Adrenal gland (tissue), 12 donors: ENCODE measurements around the gene GPI. TPM values are rescaled to one million over a fixed set of nuclear protein-coding genes. Genes with fewer than 3 reads are reported as not detected.

Experiments used
- DNase-seq, 7 donors: peaks; one replicate each; pipeline ENCODE4 v3.0.0-alpha.2; 2019 to 2020
- H3K27ac ChIP-seq, 5 donors: fragments of 200-600 bp; sonication (generic) in 4 of 5; 1 replicate in 3 of 5; 2 replicates in 2 of 5; pipeline versions ENCODE4 v1.5.1 to v1.8.0; 2016 to 2020; ENCODE audit warnings: mild to moderate bottlenecking in 1 of 5
- H3K27me3 ChIP-seq: fragments of 200-600 bp; 2 replicates; pipeline ENCODE4 v1.8.0; 2021
- H3K36me3 ChIP-seq, 2 donors: fragments of 200-600 bp; replicated peaks in 1 of 2; 1 replicate in 1 of 2; 2 replicates in 1 of 2; pipeline versions ENCODE4 v1.5.1 to v1.8.0; 2018 to 2022
- H3K4me1 ChIP-seq, 2 donors: fragments of 200-600 bp; replicated peaks in 1 of 2; 1 replicate in 1 of 2; 2 replicates in 1 of 2; pipeline versions ENCODE4 v1.5.1 to v1.8.0; 2018 to 2021
- H3K4me3 ChIP-seq, 4 donors: fragments of 200-600 bp; sonication (generic) in 3 of 4; one replicate each; pipeline ENCODE4 v1.5.1; 2016 to 2018
- H3K9me3 ChIP-seq, 3 donors: fragments of 200-600 bp; sonication (generic) in 1 of 3; replicated peaks in 1 of 3; 1 replicate in 2 of 3; 2 replicates in 1 of 3; pipeline versions ENCODE4 v1.5.1 to v1.8.0; 2016 to 2021
- POLR2A ChIP-seq, 2 donors: fragments of 450-650 bp; IDR thresholded peaks; one replicate each; pipeline ENCODE4 v1.6.1; 2017; ENCODE audit warnings: antibody characterized with exemption in 2 of 2, mild to moderate bottlenecking in 2 of 2, moderate library complexity in 1 of 2
- WGBS, 4 donors: extraction: QIAGEN DNeasy Blood & Tissue Kit in 2 of 4; methylation state at CpG; one replicate each; pipeline versions ENCODE4 v1.1.5 to v1.1.7; 2013 to 2017; 5-methylcytosine and 5-hydroxymethylcytosine counted together
- intact Hi-C, 2 donors: fragments of 100-400 bp; cut with DNase I; formaldehyde crosslinking; loops; one replicate each; pipeline versions ENCODE4 v1.14.1 to v1.15.0; 2022 to 2023
- polyA plus RNA-seq, 3 donors: library from polyadenylated mRNA; stranded (reverse); fragments of 200-250 nt in 2 of 3; fragments of 350-450 nt in 1 of 3; fragmentation: Illumina TruSeq in 1 of 3; extraction: RNeasy Lipid Tissue Mini Kit (QIAGEN cat#74804) in 1 of 3; gene quantifications; one replicate each; pipeline ENCODE4 v1.2.3, GENCODE V29; 2013 to 2014
- total RNA-seq, 9 donors: library from RNA; depleted of rRNA in 4 of 9; stranded (reverse); fragments of >200 nt in 4 of 9; fragments of 120-200 nt in 1 of 9; fragmentation: NEBNext Ultra II Directional in 1 of 9; extraction: Animal tissue kit (Norgen Biotek cat#: 25700) in 1 of 9; gene quantifications; one replicate each; pipeline versions ENCODE4 v1.1.0 to v1.2.4, GENCODE V29; 2013 to 2023
- TF ChIP-seq, protein P1 (sequence below), 6 experiments: fragments of 450-650 bp in 4 of 6; fragments of 200-600 bp in 2 of 6; sonication (generic) in 1 of 6; IDR thresholded peaks; 1 replicate in 5 of 6; 2 replicates in 1 of 6; pipeline versions ENCODE4 v1.5.1 to v1.8.0; 2016 to 2021; ENCODE audit warnings: antibody characterized with exemption in 6 of 6, mild to moderate bottlenecking in 2 of 6, moderate library complexity in 1 of 6
- donor health status: healthy with polysubstance abuse.
- donor health status: Bipolar disorder and iron deficiency.
- donor health status: DM: yes; HTN: yes; CAD: no.
- donor health status: DM: no; HTN: no; CAD: no.
- donor health status: DM: no; HTN: no; CAD: no.
- donor health status: DM: yes; HTN: yes; CAD: no.

Gene GPI
- total and polyA plus RNA-seq, 12 donors: 81.7 to 680 (median 443) TPM

- intact Hi-C loops: no loop called here
- H3K4me3 ChIP-seq: no peak overlapping the region
- no peak for DNase-seq
Measured at GRCh38 chr19:34321735-34322134, 43.3 kb upstream of the GPI start.

GRCh38 chr19:34323433-34324204 is 41.4 kb upstream of the GPI start:
- peaks cover 0 to 41% of the 10 kb centered on the region in 2 donors for H3K36me3 ChIP-seq
- no peak for DNase-seq
- no peak overlapping the region for H3K4me3 ChIP-seq
- H3K4me1 ChIP-seq: peaks cover 0 to 4% of the 10 kb centered on the region in 2 donors
- no peaks in the 10 kb centered on the region for H3K27me3 ChIP-seq
- H3K27ac ChIP-seq: no peak overlapping the region
- WGBS, 4 donors: 79 to 86% (median 84%) methylated on average over 7 of the region's 7 CpGs
- intact Hi-C loops: no loop called here
- no peak for TF ChIP-seq POLR2A (IDR thresholded peaks at IDR 0.05)
- TF ChIP-seq, protein P1, sequence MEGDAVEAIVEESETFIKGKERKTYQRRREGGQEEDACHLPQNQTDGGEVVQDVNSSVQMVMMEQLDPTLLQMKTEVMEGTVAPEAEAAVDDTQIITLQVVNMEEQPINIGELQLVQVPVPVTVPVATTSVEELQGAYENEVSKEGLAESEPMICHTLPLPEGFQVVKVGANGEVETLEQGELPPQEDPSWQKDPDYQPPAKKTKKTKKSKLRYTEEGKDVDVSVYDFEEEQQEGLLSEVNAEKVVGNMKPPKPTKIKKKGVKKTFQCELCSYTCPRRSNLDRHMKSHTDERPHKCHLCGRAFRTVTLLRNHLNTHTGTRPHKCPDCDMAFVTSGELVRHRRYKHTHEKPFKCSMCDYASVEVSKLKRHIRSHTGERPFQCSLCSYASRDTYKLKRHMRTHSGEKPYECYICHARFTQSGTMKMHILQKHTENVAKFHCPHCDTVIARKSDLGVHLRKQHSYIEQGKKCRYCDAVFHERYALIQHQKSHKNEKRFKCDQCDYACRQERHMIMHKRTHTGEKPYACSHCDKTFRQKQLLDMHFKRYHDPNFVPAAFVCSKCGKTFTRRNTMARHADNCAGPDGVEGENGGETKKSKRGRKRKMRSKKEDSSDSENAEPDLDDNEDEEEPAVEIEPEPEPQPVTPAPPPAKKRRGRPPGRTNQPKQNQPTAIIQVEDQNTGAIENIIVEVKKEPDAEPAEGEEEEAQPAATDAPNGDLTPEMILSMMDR (IDR thresholded peaks at IDR 0.05): no peak
- H3K9me3 ChIP-seq: no peaks in the 10 kb centered on the region

More at GRCh38 chr19:34321735-34322134, 43.3 kb upstream of the GPI start:
- H3K36me3 ChIP-seq: peaks cover 0 to 31% of the 10 kb centered on the region in 2 donors
- H3K27ac ChIP-seq: no peak overlapping the region
- H3K27me3 ChIP-seq: no peaks in the 10 kb centered on the region
- 79 to 97% (median 97%) methylated on average over 6 of the region's 6 CpGs for WGBS, 4 donors
- TF ChIP-seq, protein P1 (IDR thresholded peaks at IDR 0.05): no peak
- TF ChIP-seq POLR2A (IDR thresholded peaks at IDR 0.05): no peak
- H3K4me1 ChIP-seq: peaks cover 7 to 22% of the 10 kb centered on the region in 2 donors
- H3K9me3 ChIP-seq: no peaks in the 10 kb centered on the region

- intact Hi-C loops: no loop called here
- no peak overlapping the region for H3K4me3 ChIP-seq
- 94 to 98% (median 98%) methylated on average over 3 of the region's 3 CpGs for WGBS, 4 donors
Measured at GRCh38 chr19:34324320-34324719, 40.7 kb upstream of the GPI start.

DNA sequence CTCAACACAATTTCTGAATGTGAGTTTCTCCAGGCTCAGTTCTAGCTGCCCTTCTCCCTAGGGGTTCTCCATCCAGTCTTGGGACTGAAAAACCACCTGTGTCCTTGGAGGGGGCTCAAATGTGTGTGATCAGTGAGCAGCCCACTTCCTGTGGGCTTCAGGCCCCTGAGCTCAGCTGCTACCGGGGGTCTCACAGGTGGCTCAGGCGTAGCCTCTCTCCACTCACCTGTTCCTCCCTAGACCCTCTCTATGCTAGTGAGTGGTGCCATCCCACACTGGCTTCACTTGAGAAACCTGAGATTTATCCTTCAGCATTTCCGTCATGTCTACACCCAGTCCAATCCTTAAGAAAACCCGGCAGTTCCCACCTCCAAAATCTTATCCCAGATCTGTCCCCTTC is 39.8 kb upstream of the GPI start:
- WGBS, 4 donors: 94 to 98% (median 97%) methylated on average over 4 of the region's 4 CpGs
- Histone ChIP-seq H3K27ac (no peak overlapping the region), H3K27me3 (no peaks in the 10 kb centered on the region), H3K4me1 (no peaks in the 10 kb centered on the region), H3K4me3 (no peak overlapping the region), H3K36me3 (peaks cover 0 to 52% of the 10 kb centered on the region in 2 donors), H3K9me3 (no peaks in the 10 kb centered on the region)
- intact Hi-C loops: no loop called here
- TF ChIP-seq POLR2A (IDR thresholded peaks at IDR 0.05): no peak
- TF ChIP-seq, protein P1 (IDR thresholded peaks at IDR 0.05): no peak
- no peak for DNase-seq

More at GRCh38 chr19:34324320-34324719, 40.7 kb upstream of the GPI start:
- H3K4me1 ChIP-seq: no peaks in the 10 kb centered on the region
- H3K36me3 ChIP-seq: peaks cover 0 to 48% of the 10 kb centered on the region in 2 donors
- H3K27me3 ChIP-seq: no peaks in the 10 kb centered on the region
- no peak overlapping the region for H3K27ac ChIP-seq
- no peak for TF ChIP-seq POLR2A (IDR thresholded peaks at IDR 0.05)
- TF ChIP-seq, protein P1 (IDR thresholded peaks at IDR 0.05): no peak
- no peak for DNase-seq
- no peaks in the 10 kb centered on the region for H3K9me3 ChIP-seq
